ENCODE data around the gene ASB1. TPM values are rescaled to one million over a fixed set of nuclear protein-coding genes. Genes with fewer than 3 reads are reported as not detected.

The ASB1 gene
- polyA plus RNA-seq, 1 of the 3 experiments (the other 2 are of a cell fraction), result 33.3 TPM

- TF ChIP-seq, protein P1, sequence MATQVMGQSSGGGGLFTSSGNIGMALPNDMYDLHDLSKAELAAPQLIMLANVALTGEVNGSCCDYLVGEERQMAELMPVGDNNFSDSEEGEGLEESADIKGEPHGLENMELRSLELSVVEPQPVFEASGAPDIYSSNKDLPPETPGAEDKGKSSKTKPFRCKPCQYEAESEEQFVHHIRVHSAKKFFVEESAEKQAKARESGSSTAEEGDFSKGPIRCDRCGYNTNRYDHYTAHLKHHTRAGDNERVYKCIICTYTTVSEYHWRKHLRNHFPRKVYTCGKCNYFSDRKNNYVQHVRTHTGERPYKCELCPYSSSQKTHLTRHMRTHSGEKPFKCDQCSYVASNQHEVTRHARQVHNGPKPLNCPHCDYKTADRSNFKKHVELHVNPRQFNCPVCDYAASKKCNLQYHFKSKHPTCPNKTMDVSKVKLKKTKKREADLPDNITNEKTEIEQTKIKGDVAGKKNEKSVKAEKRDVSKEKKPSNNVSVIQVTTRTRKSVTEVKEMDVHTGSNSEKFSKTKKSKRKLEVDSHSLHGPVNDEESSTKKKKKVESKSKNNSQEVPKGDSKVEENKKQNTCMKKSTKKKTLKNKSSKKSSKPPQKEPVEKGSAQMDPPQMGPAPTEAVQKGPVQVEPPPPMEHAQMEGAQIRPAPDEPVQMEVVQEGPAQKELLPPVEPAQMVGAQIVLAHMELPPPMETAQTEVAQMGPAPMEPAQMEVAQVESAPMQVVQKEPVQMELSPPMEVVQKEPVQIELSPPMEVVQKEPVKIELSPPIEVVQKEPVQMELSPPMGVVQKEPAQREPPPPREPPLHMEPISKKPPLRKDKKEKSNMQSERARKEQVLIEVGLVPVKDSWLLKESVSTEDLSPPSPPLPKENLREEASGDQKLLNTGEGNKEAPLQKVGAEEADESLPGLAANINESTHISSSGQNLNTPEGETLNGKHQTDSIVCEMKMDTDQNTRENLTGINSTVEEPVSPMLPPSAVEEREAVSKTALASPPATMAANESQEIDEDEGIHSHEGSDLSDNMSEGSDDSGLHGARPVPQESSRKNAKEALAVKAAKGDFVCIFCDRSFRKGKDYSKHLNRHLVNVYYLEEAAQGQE (IDR thresholded peaks at IDR 0.05; ENCODE audit: low read depth, low read length), result no peak
- TF ChIP-seq NFIC (IDR thresholded peaks at IDR 0.05; ENCODE audit: borderline replicate concordance), result no peak
- TF ChIP-seq RAD21 (IDR thresholded peaks at IDR 0.05; ENCODE audit: low read length), result no peak
- no peak for TF ChIP-seq GATA2 (CRISPR knock-in tag; IDR thresholded peaks at IDR 0.05)
These were observed 37.7 kb downstream of the ASB1 start (continued) for GRCh38 chr2:238464389-238464788.

DNA sequence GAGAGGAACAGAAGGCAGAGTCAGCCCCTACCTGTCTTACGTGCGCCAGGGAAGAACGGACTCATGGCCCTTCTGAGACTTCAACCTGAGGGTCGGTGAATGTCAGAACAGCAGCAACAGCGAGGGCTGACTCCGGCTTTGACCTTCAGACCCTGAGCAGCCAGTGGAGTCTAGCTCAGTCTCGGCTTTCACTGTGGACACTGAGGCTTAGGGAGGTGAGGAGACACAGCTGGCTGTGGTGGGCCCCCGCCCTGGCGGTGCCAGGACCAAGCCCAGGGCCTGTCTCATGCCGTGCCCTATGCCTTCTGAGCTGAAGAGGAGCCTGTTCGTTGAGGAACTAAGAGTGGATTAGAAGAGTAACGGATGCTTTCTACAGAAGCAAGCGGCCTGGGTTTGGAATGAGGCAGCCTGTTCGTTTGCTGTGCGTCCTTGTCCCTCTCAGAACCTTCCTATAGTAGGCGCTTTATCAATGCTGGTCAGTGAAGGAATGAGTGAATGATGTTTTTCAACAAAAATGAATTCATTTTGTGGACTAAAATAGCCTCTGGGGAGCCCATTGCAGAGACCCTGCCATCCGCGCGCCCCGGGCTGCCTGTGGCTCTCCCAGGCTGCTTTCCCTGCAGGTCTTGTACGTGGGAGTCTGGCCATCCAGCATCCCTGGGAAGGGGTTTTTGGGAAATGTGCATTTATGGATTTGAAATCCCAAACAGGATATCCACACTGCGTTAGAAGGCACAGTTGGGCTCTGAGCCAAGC is 38.9 kb downstream of the ASB1 start:
- Histone ChIP-seq H3K9me2 (no peaks in the 10 kb centered on the region), H3K4me3 (ENCODE audit: low read depth in 2 of 2, low read length in 1 of 2) (no peak overlapping the region), H3K4me1 (ENCODE audit: control insufficient read depth in 1 of 2, insufficient read depth in 2 of 2, low read depth in 1 of 2, low read length in 1 of 2) (no peaks in the 10 kb centered on the region), H3K27me3 (ENCODE audit: insufficient read depth) (no peaks in the 10 kb centered on the region), H3K36me3 (replicated peaks in 1 of 2; ENCODE audit: control insufficient read depth in 1 of 2, insufficient read depth in 2 of 2, low read length in 1 of 2) (peaks cover 0 to 4% of the 10 kb centered on the region in 2 experiments), H3K27ac (ENCODE audit: low read depth in 2 of 2, low read length in 1 of 2) (no peak overlapping the region), H3K79me2 (ENCODE audit: insufficient read depth) (no peaks in the 10 kb centered on the region), H3K9me3 (no peaks in the 10 kb centered on the region), H3K9ac (no peak overlapping the region), H2AFZ (ENCODE audit: low read depth) (no peak overlapping the region), H4K20me1 (ENCODE audit: insufficient read depth) (no peaks in the 10 kb centered on the region), H3K4me2 (no peak overlapping the region), H3F3A (replicated peaks; ENCODE audit: insufficient read depth) (peaks cover 4% of the 10 kb centered on the region)
- POLR2A ChIA-PET, result no interaction called here
- CTCF ChIA-PET, result interaction anchor here (1.0 to 2.5 kb wide), 3 partner anchors 8 to 319 kb away, joined by 3 to 8 read pairs (median 4); no protein-coding TSS in a partner anchor
- no peak for DNase-seq
- WGBS (ENCODE audit: low lambda C conversion rate), result 86% methylated on average over 22 of the region's 22 CpGs
- TF ChIP-seq FOXJ3 (CRISPR knock-in tag; IDR thresholded peaks at IDR 0.05), result no peak
- no peak for TF ChIP-seq USF2 (IDR thresholded peaks at IDR 0.05; ENCODE audit: borderline replicate concordance, low read depth, low read length)
- TF ChIP-seq TAF1 (IDR thresholded peaks at IDR 0.05; ENCODE audit: borderline replicate concordance, low read depth, low read length), result no peak
- TF ChIP-seq USF1 (IDR thresholded peaks at IDR 0.05; ENCODE audit: borderline replicate concordance, low read depth), result no peak
- TF ChIP-seq CTCF (IDR thresholded peaks at IDR 0.05), result no peak
- TF ChIP-seq RFX5 (IDR thresholded peaks at IDR 0.05; ENCODE audit: low read length), result no peak

All from SK-N-SH (cell line).